Stimulated activated CD4-positive, alpha-beta T cell treated with anti-CD3 and anti-CD28 coated beads, Interleukin-15, amount 100 ng/mL, for 24 hours (primary cell): ENCODE data around the gene CDHR2.
"Not testable (repeated sequence)": the region's sequence is repeated elsewhere in the genome, so short reads cannot be mapped to it uniquely, and the experiment has no call there.

Experiments used
- DNase-seq: peaks from one replicate; pipeline ENCODE4 v3.0.0-alpha.2; 2020

CDHR2 gene

GRCh38 chr5:176597417-176598389, 48.6 kb downstream of the CDHR2 start:
- DNase-seq, result no peak

- DNase-seq, result not testable (repeated sequence)
Observed at GRCh38 chr5:176599749-176600430, 50.7 kb downstream of the CDHR2 start.

GRCh38 chr5:176601901-176602482, 52.9 kb downstream of the CDHR2 start:
- DNase-seq, result no peak

- DNase-seq, result no peak
Observed at GRCh38 chr5:176603091-176603490, 53.9 kb downstream of the CDHR2 start.

- DNase-seq, result no peak
Observed at GRCh38 chr5:176606032-176606431, 56.9 kb downstream of the CDHR2 start.

- DNase-seq, result no peak
Observed at GRCh38 chr5:176606875-176607274, 57.7 kb downstream of the CDHR2 start.

- no peak for DNase-seq
Observed at GRCh38 chr5:176608142-176608705, 59.1 kb downstream of the CDHR2 start.

- peak; percentile 50 for DNase-seq
Observed at GRCh38 chr5:176608937-176609723, 60.0 kb downstream of the CDHR2 start.

- DNase-seq, result peak; percentile 74
Observed at GRCh38 chr5:176609724-176610434, 60.7 kb downstream of the CDHR2 start, which contains the start of gene GPRIN1. TSS of gene GPRIN1 (minus strand) at chr5:176610156. CDS start at chr5:176599834, 10,322 bp downstream.

GRCh38 chr5:176610435-176610773, 61.3 kb downstream of the CDHR2 start:
- no peak for DNase-seq

- peak; percentile 66 for DNase-seq
Observed at GRCh38 chr5:176611435-176611834, 62.3 kb downstream of the CDHR2 start.

GRCh38 chr5:176612008-176612407, 62.9 kb downstream of the CDHR2 start:
- no peak for DNase-seq

GRCh38 chr5:176612855-176613254, 63.7 kb downstream of the CDHR2 start:
- no peak for DNase-seq

GRCh38 chr5:176614805-176615478, 65.8 kb downstream of the CDHR2 start:
- no peak for DNase-seq

- DNase-seq, result no peak
Observed at GRCh38 chr5:176616511-176616910, 67.4 kb downstream of the CDHR2 start.

GRCh38 chr5:176618783-176619182, 69.6 kb downstream of the CDHR2 start:
- no peak for DNase-seq

GRCh38 chr5:176619203-176619568, 70.0 kb downstream of the CDHR2 start:
- peak; percentile 92 for DNase-seq

- no peak for DNase-seq
Observed at GRCh38 chr5:176619569-176620332, 70.6 kb downstream of the CDHR2 start.

- DNase-seq, result no peak
Observed at GRCh38 chr5:176620333-176620981, 71.3 kb downstream of the CDHR2 start.

- DNase-seq, result no peak
Observed at GRCh38 chr5:176621661-176622079, 72.5 kb downstream of the CDHR2 start.
